ENCODE results near the gene ACVR2B. TPM values are rescaled to one million over a fixed set of nuclear protein-coding genes. Genes with fewer than 3 reads are reported as not detected.

The ACVR2B gene
- total RNA-seq, 2 donors from 2014 or later: 108 to 112 TPM

- 96 to 100% methylated on average over 1 of the region's 1 CpG for WGBS, 2 experiments (ENCODE audit: insufficient coverage in 1 of 2, insufficient read length in 1 of 2)
- Mint-ChIP-seq H3K27ac (no peak overlapping the region), H3K27me3 (ENCODE audit: insufficient read depth) (no peaks in the 10 kb centered on the region), H3K9me3 (peaks cover 32% of the 10 kb centered on the region), H3K4me1 (peaks cover 13% of the 10 kb centered on the region), H3K4me3 (no peak overlapping the region), H3K36me3 (ENCODE audit: low read depth) (peaks cover 35% of the 10 kb centered on the region)
- Histone ChIP-seq H3K36me3 (ENCODE audit: control insufficient read depth, insufficient read depth, low read length) (peaks cover 11% of the 10 kb centered on the region), H3K27ac (ENCODE audit: low read depth, low read length) (no peak overlapping the region), H3K4me3 (ENCODE audit: low read length) (no peak overlapping the region), H3K9ac (ENCODE audit: extremely low read depth, low read length, poor library complexity, severe bottlenecking) (no peak overlapping the region), H3K9me3 (ENCODE audit: control insufficient read depth, low read length) (peaks cover 39% of the 10 kb centered on the region), H3K27me3 (ENCODE audit: control insufficient read depth, insufficient read depth, low read length, poor library complexity, severe bottlenecking) (no peaks in the 10 kb centered on the region), H3K4me1 (ENCODE audit: control insufficient read depth, insufficient read depth, low read length) (no peaks in the 10 kb centered on the region)
- no peak for DNase-seq
- no peak for TF ChIP-seq CTCF (conservative IDR thresholded peaks at IDR 0.05)
These were observed 18.7 kb downstream of the ACVR2B start for GRCh38 chr3:38472342-38472741.

GRCh38 chr3:38473229-38473628, 19.5 kb downstream of the ACVR2B start:
- Histone ChIP-seq H3K9ac (ENCODE audit: extremely low read depth, low read length, poor library complexity, severe bottlenecking) (no peak overlapping the region), H3K4me3 (ENCODE audit: low read length) (no peak overlapping the region), H3K4me1 (ENCODE audit: control insufficient read depth, insufficient read depth, low read length) (no peaks in the 10 kb centered on the region), H3K27ac (ENCODE audit: low read depth, low read length) (no peak overlapping the region), H3K9me3 (ENCODE audit: control insufficient read depth, low read length) (peaks cover 35% of the 10 kb centered on the region), H3K27me3 (ENCODE audit: control insufficient read depth, insufficient read depth, low read length, poor library complexity, severe bottlenecking) (no peaks in the 10 kb centered on the region), H3K36me3 (ENCODE audit: control insufficient read depth, insufficient read depth, low read length) (peaks cover 13% of the 10 kb centered on the region)
- Mint-ChIP-seq H3K9me3 (peaks cover 25% of the 10 kb centered on the region), H3K4me1 (peaks cover 13% of the 10 kb centered on the region), H3K27me3 (ENCODE audit: insufficient read depth) (no peaks in the 10 kb centered on the region), H3K27ac (peak overlapping the region; percentile 32), H3K36me3 (ENCODE audit: low read depth) (peaks cover 33% of the 10 kb centered on the region), H3K4me3 (no peak overlapping the region)
- no peak for DNase-seq
- 95 to 99% methylated on average over 2 of the region's 2 CpGs for WGBS, 2 experiments (ENCODE audit: insufficient coverage in 1 of 2, insufficient read length in 1 of 2)
- no peak for TF ChIP-seq CTCF (conservative IDR thresholded peaks at IDR 0.05)

GRCh38 chr3:38474928-38475605, 21.4 kb downstream of the ACVR2B start:
- H3K4me3 Mint-ChIP-seq: no peak overlapping the region
- H3K4me1 Mint-ChIP-seq: peaks cover 13% of the 10 kb centered on the region
- no peak for TF ChIP-seq CTCF (conservative IDR thresholded peaks at IDR 0.05)
- H3K27ac ChIP-seq (ENCODE audit: low read depth, low read length): no peak overlapping the region
- peaks cover 16% of the 10 kb centered on the region for H3K9me3 ChIP-seq (ENCODE audit: control insufficient read depth, low read length)
- no peak overlapping the region for H3K9ac ChIP-seq (ENCODE audit: extremely low read depth, low read length, poor library complexity, severe bottlenecking)
- no peaks in the 10 kb centered on the region for H3K4me1 ChIP-seq (ENCODE audit: control insufficient read depth, insufficient read depth, low read length)
- H3K4me3 ChIP-seq (ENCODE audit: low read length): no peak overlapping the region
- H3K36me3 Mint-ChIP-seq (ENCODE audit: low read depth): peaks cover 32% of the 10 kb centered on the region
- 93 to 94% methylated on average over 3 to 7 of the region's 7 CpGs for WGBS, 2 experiments (ENCODE audit: insufficient coverage in 1 of 2, insufficient read length in 1 of 2)
- no peak for DNase-seq
- no peaks in the 10 kb centered on the region for H3K27me3 Mint-ChIP-seq (ENCODE audit: insufficient read depth)
- peaks cover 17% of the 10 kb centered on the region for H3K36me3 ChIP-seq (ENCODE audit: control insufficient read depth, insufficient read depth, low read length)
- H3K27ac Mint-ChIP-seq: no peak overlapping the region
- H3K9me3 Mint-ChIP-seq: peaks cover 7% of the 10 kb centered on the region
- no peaks in the 10 kb centered on the region for H3K27me3 ChIP-seq (ENCODE audit: control insufficient read depth, insufficient read depth, low read length, poor library complexity, severe bottlenecking)
